Activated CD8-positive, alpha-beta memory T cell treated with anti-CD3 and anti-CD28 coated beads, Interleukin-2, amount 50 U/mL, for 1 hour (primary cell): ENCODE measurements around the gene SSBP3.
"Not testable (repeated sequence)": the region's sequence is repeated elsewhere in the genome, so short reads cannot be mapped to it uniquely, and the experiment has no call there.

Source experiments
- DNase-seq: peaks from one replicate; pipeline ENCODE4 v3.0.0-alpha.2; 2020; ENCODE audit errors: extremely low read depth

Gene SSBP3

DNA sequence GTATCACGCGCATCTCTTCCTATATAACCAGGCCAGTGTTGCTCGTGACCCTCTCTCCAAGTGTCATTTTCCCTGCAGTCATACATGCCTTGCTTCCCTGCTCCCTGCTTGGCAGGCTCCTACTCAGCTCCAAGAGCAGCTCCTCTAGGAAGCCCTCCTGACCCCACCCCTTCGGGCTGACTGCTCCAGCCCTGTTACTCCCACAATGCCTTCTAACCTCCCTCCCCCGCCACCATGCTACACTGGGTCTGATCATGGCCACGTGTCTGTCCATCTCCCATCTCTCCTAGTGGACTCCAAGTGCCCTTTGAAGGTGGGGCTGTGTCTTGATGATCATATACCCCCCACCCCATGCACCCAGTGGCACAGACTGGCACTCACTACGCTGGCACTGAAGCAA is 161.5 kb downstream of the SSBP3 start:
- no peak for DNase-seq

DNA sequence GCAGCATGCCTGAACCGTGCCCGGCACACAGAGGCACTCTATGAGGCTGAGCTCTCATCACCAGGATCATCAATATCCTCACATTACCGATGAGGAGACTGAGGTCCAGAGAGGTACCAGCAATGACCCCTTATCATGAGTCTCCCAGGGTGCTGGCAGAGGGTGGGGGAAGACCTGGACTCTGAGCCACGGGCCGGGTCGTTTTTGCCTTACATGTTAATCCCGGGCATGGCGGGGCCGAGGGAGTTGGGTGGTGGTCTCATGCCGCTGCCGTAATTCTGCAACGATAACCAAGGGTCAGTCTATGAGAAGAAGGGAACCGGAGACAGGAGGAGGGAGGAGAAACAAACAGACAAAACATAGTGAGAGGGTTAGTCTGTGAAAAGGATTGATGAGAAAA is 163.2 kb downstream of the SSBP3 start:
- DNase-seq, result no peak

DNA sequence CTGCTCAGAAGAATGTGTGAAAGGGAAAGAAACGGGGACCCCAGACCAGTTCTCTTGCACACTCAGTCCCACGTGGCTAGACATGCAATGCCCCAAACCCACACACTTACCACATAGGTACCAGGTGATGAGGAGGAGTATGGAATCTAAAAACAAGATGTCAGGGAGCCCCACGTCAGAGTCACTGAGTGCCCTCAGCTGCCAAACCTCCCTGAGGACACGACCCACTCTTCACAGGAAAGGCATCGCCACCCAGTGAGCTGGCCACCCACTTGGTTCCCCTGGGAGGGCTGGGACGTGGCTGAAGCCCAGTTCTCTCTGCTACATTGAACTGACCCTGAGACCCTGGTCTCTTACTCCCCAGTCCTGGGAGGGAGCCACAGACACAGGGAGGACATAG is 164.8 kb downstream of the SSBP3 start:
- no peak for DNase-seq

DNA sequence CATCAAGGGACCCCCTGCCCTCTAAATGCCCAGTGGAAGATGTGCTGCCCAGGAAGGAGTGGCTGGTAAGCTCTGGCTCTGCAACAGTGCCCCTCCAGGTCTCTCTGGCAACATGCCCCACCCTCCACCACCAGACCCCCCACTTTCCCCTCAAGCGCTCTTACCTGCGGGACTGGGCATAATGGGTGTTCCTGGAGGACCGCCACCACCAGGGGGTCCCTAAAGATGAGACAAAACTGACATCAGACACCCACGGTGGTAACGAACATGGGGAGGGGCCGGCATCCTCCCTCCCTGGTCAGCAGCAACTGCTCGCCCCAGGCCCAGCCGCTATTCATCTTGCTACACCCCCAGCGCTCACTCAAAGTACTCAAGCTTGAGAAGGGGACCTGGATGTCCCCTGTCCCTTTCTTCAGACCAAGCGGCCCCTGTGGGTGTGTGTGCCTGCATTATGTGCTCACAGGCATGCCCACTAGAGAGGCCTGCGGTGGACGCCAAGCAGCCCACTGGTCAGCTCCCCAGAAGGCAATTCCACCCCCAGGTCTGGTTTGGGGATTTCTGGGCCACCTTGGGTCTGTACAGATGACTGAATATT is 165.4 kb downstream of the SSBP3 start:
- DNase-seq, result no peak

DNA sequence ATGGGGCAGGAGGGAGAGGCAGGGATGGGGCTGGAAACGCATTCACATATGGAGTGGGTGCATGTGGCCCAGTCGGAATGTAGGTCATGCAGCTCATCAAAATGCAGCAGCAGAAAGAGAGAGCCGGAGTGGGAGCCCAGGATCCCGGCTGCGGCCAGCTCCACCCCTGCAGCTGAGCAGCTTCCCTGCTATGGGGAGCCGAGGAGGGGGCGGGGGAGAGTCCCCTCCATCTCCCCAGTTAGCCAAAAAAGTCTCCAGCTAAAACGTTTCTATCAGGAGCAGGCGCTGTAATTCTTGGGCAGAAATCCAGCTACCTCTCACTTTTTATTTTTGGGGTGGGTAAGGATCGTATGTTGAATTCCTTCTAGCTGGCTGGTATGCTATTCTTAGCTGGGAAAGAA is 166.6 kb downstream of the SSBP3 start:
- DNase-seq, result no peak

DNA sequence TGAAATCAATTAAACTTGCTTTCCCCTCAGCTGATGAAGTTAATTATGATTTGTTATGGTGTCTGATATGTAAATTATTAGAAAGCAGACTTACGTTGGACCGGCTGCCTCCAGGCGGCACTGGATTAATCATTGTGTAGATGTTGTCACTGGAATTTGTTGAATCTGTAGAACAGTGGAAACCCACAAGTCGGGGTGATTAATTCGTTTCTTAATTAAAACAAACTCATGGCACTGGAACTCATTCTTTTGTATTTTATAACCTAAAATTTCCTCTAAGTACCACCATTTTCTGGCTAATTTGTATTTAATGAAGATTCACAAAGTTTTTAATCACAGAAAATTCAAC is 167.2 kb downstream of the SSBP3 start:
- DNase-seq, result no peak

DNA sequence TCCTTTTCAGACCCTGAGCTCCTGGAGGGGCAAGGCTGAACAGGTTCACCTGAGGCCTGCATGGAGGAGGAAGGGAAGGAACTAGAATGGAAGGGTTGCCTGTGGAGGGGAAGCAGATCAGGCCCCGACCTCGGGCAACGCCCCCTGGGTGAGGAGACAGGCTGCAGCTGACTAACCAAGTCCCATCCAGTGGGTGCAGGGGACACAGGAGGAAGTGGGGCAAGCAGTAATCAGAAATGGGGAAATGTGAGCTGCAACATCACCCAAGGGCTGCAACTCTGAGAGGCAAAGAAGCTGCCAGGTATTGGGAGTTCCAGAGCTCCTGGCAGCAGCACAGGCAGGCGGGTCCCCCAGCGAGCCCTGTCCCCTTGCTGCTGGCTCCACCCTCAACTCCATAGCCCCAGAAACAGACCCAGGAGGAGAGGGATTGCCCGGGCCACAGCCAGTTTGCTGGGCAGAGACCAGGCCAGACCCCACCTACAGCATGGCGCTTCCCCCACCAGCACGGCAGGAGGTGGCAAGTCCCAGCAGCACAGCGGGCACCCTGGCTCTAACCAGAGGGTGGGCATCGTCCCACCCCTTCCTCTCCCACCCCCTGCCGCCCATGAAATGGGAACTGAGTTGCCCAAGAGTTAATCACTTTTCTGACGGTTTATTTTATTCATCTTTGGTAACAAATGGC is 167.7 kb downstream of the SSBP3 start:
- no peak for DNase-seq

DNA sequence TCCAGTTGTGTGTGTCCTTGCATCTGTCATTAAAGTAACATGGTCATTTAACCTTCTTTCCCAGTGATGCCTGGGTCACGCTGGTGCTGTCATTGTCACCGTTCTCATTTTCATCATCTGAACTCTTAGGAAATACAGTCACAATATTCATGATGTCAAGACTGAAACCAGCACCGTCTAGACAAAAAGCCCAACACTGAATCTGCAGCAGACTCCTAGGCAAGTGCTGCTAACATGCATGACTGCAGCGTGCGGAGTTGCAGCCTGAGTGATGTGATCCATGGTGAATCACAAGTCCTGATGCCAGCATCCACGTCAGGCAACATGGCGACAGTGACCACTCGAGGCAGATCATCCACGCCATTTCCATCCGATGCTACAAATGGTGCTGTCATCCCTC is 168.6 kb downstream of the SSBP3 start:
- no peak for DNase-seq

DNA sequence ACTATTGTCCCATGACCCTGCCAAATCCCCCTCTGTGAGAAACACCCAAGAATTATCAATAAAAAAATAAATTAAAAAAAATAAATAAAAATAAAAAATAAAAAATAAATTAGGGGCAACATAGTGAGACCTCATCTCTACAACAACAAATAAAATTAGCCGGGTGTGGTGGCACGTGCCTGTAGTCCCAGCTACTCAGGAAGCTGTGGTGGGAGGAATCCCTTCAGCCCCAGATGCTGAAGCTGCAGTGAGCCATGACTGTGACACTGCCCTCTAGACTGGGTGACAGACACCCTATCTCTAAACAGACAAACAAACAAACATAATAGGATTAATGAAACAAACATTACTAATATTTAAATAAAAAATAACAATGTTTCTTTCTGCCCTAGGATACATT is 171.9 kb downstream of the SSBP3 start:
- DNase-seq, result no peak

DNA sequence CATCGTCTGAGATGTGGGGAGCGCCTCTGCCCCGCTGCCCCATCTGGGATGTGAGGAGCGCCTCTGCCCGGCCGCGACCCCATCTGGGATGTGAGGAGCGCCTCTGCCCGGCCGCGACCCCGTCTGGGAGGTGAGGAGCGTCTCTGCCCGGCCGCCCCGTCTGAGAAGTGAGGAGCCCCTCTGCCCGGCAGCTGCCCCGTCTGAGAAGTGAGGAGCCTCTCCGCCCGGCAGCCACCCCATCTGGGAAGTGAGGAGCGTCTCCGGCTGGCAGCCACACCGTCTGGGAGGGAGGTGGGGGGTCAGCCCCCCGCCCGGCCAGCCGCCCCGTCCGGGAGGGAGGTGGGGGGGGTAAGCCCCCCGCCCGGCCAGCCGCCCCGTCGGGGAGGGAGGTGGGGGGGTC is 173.0 kb downstream of the SSBP3 start:
- not testable (repeated sequence) for DNase-seq

DNA sequence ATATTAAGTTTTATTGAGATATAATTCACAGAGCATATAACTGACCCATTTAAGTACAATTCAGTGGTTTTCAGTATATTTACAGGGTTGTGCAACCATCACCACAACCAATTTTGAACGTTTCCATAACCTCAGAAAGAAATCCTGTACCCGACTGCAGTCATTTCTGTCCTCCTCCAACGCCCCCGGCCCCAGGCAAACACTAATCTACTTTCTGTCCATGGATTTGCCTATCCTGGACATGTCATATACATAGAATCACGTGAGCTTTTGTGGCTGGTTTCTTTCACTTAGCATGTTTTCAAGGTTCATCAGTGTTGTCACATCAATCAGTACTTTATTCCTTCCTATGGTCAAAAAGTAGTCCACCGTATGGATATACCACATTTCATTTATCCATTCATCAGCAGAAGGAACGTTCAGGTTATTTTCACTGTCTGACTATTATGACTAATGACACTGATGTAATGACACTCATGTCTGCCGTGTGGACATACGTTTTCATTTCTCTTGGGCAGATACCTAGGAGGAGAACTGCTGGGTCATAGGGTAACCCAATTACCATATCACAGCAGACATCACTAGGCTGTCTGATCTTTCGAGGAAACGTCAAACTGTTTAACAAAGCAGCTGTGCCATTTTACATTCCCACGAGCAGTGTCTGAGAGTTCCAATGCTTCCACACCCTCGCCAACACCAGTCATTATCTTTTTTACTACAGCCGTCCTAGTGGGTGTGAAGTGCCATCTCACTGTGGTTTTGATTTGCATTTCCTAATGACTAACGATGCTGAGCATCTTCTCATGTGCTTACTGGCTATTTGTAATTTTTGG is 175.5 kb downstream of the SSBP3 start:
- no peak for DNase-seq

DNA sequence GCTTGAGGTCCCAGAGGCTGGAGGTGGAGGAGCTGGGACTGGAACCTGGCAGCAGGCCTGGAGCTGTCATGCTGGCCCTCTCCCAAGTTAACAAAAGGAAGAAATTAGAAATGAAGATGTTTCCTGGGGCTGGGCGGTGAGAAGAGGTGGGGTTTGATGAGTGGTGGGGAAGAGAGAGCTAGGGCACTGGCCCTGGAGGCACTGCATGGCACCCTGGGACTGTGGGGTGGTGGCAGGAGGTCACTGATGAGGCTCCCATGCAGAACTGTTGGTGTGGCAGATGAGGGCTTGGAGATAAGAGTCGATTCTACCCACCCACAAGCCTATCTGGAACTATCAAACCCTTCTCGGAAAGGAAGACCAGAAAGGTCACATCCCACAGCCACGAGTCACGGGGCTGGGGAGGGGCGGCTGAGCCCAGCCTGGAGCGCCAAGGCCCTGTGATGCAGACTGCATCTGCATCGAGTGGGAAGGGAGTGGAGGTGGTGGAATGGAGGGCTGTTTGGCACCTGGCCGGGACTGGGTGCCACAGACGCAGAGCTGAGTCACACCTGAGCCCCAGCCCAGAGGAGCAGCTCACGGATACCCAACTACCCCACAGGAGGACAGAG is 176.8 kb downstream of the SSBP3 start:
- DNase-seq, result no peak

DNA sequence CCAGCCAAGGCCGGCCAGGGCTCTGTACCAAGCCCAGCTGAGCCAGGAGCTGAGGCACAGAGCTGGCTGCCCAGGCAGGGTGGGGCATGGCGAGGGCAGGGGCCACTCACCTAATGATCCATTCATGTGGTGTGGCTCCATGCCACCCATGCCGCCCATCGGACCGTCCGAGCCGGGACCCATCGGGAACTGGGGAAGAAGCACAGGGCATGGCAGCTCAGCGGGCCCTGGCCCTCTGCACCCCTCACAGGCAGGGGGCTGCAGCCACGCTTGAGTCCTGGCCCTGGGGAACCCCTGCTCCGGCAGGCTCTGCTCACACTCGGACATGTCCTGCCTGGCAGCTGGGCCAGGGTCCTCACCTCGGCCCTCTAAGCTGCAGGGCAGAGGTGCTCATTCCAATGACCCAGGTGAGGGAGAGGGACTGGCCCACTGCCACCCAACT is 177.5 kb downstream of the SSBP3 start:
- DNase-seq, result no peak

DNA sequence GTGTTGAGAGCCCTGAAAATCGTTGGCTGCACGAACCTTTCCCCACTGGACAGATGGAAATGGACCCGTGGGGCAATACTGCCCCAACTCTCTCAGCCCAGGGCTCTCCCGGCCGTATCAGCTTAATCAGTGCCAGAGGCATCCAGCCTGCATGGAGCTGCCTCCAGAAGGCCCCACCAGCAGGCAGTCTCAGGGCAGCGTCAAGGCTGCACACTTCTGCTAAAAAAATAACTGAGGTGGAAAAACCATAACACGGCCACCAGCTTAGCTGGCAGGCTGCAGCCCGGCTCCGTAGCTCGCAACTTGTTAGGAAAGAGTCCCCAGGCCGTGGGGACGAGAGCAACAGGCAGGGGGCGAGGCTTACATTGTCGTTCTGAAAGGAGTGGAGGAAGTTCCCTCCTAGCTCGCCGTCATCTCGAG is 178.3 kb downstream of the SSBP3 start:
- DNase-seq, result no peak

DNA sequence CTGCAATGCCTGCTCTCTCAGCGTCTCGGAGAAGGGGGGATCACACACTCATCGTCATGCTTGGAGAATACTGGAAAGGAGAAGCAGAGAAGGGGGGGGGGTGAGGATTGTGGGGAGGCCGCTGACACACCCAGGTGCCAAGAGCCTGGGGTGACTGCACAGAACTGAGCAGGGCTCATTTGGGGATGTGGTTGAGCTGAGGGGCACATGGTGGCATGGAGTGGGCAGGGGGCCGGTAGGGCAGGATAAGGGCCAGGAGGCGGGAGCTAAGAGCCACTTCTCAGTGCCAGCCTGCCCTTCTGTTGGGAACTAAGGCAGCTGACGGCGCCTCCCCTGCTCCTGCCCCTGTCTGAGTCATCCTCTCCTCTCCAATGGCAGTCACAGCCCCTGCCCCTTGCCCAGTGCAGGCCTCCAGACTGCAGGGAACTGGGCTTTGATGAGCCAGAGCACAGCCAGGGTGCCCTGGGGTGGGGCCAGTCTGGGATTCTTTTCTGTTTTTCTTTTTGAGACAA is 179.0 kb downstream of the SSBP3 start:
- DNase-seq, result no peak

DNA sequence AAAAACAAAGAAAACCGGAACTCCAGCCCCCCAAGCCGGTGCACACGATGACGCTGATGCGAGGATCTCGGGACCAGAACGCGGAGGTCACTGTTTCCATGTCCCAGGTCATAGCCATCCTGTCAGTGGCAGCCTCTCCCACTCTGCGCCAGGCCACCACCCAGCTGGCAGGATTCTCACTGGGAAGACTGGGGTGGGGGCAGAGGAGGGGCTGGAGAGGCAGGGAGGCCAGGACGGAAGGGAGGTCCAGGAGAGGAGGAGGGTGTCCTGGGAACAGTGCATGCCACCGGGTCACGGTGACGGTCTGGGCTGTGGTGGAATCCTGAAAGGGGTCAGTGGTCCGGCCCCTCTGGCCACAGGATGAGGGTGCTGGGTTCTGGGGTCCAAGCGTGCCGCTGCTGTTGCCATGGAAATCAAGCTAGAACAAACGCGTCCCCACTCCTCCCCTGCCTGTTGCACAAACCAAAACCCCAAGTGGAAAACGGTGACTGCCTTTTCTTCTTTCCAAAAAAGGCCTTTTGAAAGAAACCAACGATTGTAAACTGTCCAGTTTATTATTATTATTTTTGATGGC is 180.1 kb downstream of the SSBP3 start:
- DNase-seq, result no peak

DNA sequence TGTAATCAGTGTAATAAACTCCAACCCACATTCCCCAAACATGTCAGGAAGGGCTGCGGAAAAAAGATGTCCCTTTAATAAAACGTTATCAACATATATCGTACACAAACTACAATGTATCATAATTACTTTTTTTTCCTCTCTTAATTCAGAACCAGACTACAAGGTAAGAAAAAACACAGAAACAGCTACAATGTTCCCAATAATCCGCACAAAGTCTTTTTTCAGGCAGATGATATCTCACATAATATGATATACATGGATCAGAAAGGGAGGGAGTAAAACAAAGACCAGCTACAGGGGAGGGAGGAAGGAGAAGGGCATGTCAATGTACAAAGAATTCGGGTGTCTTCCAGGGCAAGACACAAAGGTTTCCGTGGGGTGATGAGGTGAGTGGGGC is 180.8 kb downstream of the SSBP3 start:
- DNase-seq, result no peak

DNA sequence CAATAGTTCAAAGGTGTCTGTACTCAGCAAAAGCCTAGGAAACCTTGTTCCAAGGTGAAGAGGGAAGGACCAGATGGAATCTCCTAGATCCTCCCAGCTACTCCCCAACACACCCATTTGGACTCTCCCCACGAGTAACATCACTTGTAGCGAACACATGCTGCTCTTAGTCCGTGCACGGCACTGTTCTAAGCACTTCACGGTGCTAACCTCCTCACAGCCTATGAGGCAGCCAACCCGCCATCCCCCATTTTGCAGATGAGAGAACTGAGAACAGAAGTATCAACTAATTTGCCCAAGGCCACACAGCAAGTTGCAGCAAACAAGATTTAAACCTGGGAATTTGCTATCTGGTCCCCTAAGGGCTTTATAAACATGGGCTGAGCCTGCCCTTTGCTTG is 182.0 kb downstream of the SSBP3 start:
- no peak for DNase-seq

DNA sequence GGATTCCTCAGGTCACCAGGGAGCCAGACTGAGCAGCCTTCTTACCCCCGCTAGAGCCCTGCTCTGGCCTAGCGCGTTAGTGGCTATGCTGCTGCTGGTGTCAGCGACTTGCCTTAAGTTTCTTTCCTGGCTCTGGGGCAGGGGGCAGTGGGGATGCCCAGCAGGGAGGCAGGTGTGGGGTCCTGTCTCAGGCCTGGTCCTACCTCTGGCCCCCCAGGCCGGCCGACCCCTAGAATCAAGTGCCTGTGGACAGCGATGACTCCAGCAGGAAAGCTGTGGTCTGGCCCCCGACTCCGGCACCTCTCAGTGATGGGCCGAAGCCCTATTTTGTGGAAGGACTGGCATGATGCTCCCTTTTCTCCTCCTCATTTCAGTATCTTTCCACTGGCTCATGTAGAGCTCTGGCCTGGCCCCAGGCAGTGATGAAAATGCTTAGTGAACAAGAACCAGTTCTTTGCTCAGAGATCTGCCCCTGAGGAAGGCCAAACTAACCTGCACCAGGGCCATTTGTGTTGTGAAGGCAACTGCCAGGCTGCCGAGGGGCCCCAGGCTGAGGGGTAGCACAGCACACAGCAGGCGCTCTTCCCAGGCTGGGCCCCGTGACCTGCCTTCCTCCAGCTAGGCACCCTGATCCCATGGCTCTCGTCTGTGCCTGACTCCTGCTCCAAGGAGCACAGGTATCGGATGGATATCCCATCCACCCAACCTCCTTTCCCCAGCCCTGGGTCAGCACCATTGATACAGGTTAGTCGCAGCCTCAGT is 182.6 kb downstream of the SSBP3 start:
- DNase-seq, result no peak

DNA sequence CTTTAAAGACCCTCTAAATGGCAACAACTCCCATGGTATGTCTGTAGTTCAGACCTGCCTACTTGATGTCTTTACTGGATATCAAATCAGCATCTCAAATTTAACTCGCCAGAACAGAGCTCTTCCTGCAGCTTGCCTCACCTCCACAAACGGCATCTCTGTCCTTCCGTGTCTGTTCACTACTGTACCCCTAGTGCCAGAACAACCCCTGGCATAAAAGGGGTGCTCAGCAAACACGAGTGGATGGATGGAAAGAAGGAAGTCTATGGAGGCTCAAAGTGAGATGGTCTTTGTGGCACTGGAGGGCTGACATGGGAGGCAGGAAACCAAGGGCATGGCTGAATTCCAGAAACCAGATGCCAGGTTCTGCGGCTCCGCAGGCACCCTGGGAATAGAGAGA is 183.5 kb downstream of the SSBP3 start:
- DNase-seq, result no peak

DNA sequence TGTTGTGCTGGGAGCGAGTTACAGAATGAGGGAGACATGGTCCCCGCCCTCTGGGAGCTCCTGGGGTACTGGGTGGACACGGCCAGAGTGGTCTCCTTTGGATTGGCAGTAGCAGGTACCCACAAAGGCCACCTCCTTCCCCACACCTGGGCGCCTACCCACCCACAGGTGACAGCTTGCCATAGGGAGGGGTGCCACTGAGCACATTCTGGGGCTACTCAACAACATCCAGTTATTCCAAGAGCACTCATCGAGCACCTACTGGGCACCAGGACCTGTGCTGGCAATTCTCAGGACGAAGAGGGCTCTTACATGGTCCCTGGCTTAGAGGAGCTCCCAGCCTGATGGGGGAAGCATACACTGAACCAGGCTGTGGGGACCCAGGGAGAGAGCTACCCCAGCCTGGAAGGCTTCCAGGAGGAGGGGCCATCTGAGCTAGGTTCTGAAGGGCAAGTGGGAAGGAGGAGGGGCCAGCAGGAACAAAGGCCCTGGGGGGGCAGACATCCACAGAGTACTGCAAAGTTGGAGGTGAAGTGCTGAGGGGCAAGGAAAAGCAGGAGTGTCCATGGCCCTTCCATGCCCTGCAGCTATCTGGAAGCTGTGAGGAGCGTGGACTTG is 184.2 kb downstream of the SSBP3 start:
- DNase-seq, result no peak
